Skeletal muscle satellite cell (primary cell): ENCODE data around the gene EREG.
"Not testable (repeated sequence)": the region's sequence is repeated elsewhere in the genome, so short reads cannot be mapped to it uniquely, and the experiment has no call there.

Source experiments
- H3K27me3 ChIP-seq: 2 replicates; pipeline ENCODE4 v1.7.0; 2013; ENCODE audit warnings: low read length; ENCODE audit not compliant: control insufficient read depth, insufficient read depth
- H3K36me3 ChIP-seq: 2 replicates; pipeline ENCODE4 v1.7.0; 2013; ENCODE audit warnings: mild to moderate bottlenecking, control low read depth, low read length; ENCODE audit not compliant: insufficient read depth
- H3K4me1 ChIP-seq: 2 replicates; pipeline ENCODE4 v1.7.0; 2013; ENCODE audit warnings: low read length; ENCODE audit not compliant: control insufficient read depth, insufficient read depth
- H3K4me2 ChIP-seq: 2 replicates; pipeline ENCODE4 v1.7.0; 2013; ENCODE audit warnings: mild to moderate bottlenecking, low read length
- H3K4me3 ChIP-seq: 2 replicates; pipeline ENCODE4 v1.7.0; 2013; ENCODE audit warnings: low read length
- H3K9ac ChIP-seq: 2 replicates; pipeline ENCODE4 v1.7.0; 2013; ENCODE audit warnings: mild to moderate bottlenecking, low read depth, low read length, moderate library complexity
- H3K9me3 ChIP-seq: replicated peaks from 2 replicates; pipeline ENCODE4 v1.7.0; 2013; ENCODE audit warnings: mild to moderate bottlenecking, control low read depth, low read length

The EREG gene

GRCh38 chr4:74391346-74391745, 26.4 kb downstream of the EREG start:
- Histone ChIP-seq H3K36me3 (no peaks in the 10 kb centered on the region), H3K4me2 (no peak overlapping the region), H3K27me3 (no peaks in the 10 kb centered on the region), H3K9ac (no peak overlapping the region), H3K9me3 (no peaks in the 10 kb centered on the region), H3K4me1 (no peaks in the 10 kb centered on the region), H3K4me3 (no peak overlapping the region)

- Histone ChIP-seq H3K36me3 (no peaks in the 10 kb centered on the region), H3K27me3 (no peaks in the 10 kb centered on the region), H3K9me3 (no peaks in the 10 kb centered on the region), H3K9ac (no peak overlapping the region), H3K4me3 (no peak overlapping the region), H3K4me2 (no peak overlapping the region), H3K4me1 (no peaks in the 10 kb centered on the region)
These were observed 27.0 kb downstream of the EREG start for GRCh38 chr4:74391890-74392475.

- no peaks in the 10 kb centered on the region for H3K4me1 ChIP-seq
- H3K27me3 ChIP-seq, result no peaks in the 10 kb centered on the region
- no peak overlapping the region for H3K9ac ChIP-seq
- no peak overlapping the region for H3K4me2 ChIP-seq
- H3K36me3 ChIP-seq, result no peaks in the 10 kb centered on the region
- no peak overlapping the region for H3K4me3 ChIP-seq
- H3K9me3 ChIP-seq, result no peaks in the 10 kb centered on the region
These were observed 29.7 kb downstream of the EREG start for GRCh38 chr4:74394476-74395136.

- H3K4me2 ChIP-seq, result no peak overlapping the region
- no peaks in the 10 kb centered on the region for H3K9me3 ChIP-seq
- no peak overlapping the region for H3K4me3 ChIP-seq
- no peaks in the 10 kb centered on the region for H3K36me3 ChIP-seq
- H3K4me1 ChIP-seq, result no peaks in the 10 kb centered on the region
- H3K9ac ChIP-seq, result no peak overlapping the region
- no peaks in the 10 kb centered on the region for H3K27me3 ChIP-seq
These were observed 30.7 kb downstream of the EREG start for GRCh38 chr4:74395633-74396032.

GRCh38 chr4:74397748-74398426, 32.9 kb downstream of the EREG start:
- H3K9me3 ChIP-seq, result no peaks in the 10 kb centered on the region
- no peak overlapping the region for H3K9ac ChIP-seq
- H3K36me3 ChIP-seq, result no peaks in the 10 kb centered on the region
- H3K4me1 ChIP-seq, result no peaks in the 10 kb centered on the region
- peak overlapping the region; percentile 42 for H3K4me2 ChIP-seq
- H3K27me3 ChIP-seq, result no peaks in the 10 kb centered on the region
- no peak overlapping the region for H3K4me3 ChIP-seq

- H3K4me1 ChIP-seq, H3K36me3 ChIP-seq, H3K9me3 ChIP-seq, H3K27me3 ChIP-seq, H3K4me2 ChIP-seq, H3K9ac ChIP-seq, H3K4me3 ChIP-seq: not testable (repeated sequence)
These were observed 34.1 kb downstream of the EREG start for GRCh38 chr4:74398894-74399589.

GRCh38 chr4:74400395-74400794, 35.5 kb downstream of the EREG start:
- Histone ChIP-seq H3K36me3 (no peaks in the 10 kb centered on the region), H3K4me2 (no peak overlapping the region), H3K27me3 (no peaks in the 10 kb centered on the region), H3K4me1 (no peaks in the 10 kb centered on the region), H3K9me3 (no peaks in the 10 kb centered on the region), H3K4me3 (no peak overlapping the region), H3K9ac (no peak overlapping the region)

GRCh38 chr4:74402692-74403456, 37.9 kb downstream of the EREG start:
- Histone ChIP-seq H3K36me3 (no peaks in the 10 kb centered on the region), H3K4me3 (no peak overlapping the region), H3K9ac (no peak overlapping the region), H3K9me3 (no peaks in the 10 kb centered on the region), H3K4me1 (no peaks in the 10 kb centered on the region), H3K27me3 (no peaks in the 10 kb centered on the region), H3K4me2 (no peak overlapping the region)

- Histone ChIP-seq H3K4me3 (no peak overlapping the region), H3K9me3 (no peaks in the 10 kb centered on the region), H3K27me3 (no peaks in the 10 kb centered on the region), H3K36me3 (no peaks in the 10 kb centered on the region), H3K9ac (no peak overlapping the region), H3K4me2 (no peak overlapping the region), H3K4me1 (no peaks in the 10 kb centered on the region)
These were observed 42.9 kb downstream of the EREG start for GRCh38 chr4:74407891-74408290.

GRCh38 chr4:74408639-74409038, 43.7 kb downstream of the EREG start:
- H3K36me3 ChIP-seq, result no peaks in the 10 kb centered on the region
- no peak overlapping the region for H3K4me2 ChIP-seq
- no peaks in the 10 kb centered on the region for H3K27me3 ChIP-seq
- H3K4me1 ChIP-seq, result no peaks in the 10 kb centered on the region
- H3K9ac ChIP-seq, result no peak overlapping the region
- H3K4me3 ChIP-seq, result no peak overlapping the region
- no peaks in the 10 kb centered on the region for H3K9me3 ChIP-seq

- Histone ChIP-seq H3K4me2 (no peak overlapping the region), H3K4me1 (no peaks in the 10 kb centered on the region), H3K4me3 (no peak overlapping the region), H3K9me3 (no peaks in the 10 kb centered on the region), H3K36me3 (no peaks in the 10 kb centered on the region), H3K9ac (no peak overlapping the region), H3K27me3 (no peaks in the 10 kb centered on the region)
These were observed 45.3 kb downstream of the EREG start for GRCh38 chr4:74410272-74410671.
